ENCODE results near the gene MED12. TPM values are rescaled to one million over a fixed set of nuclear protein-coding genes. Genes with fewer than 3 reads are reported as not detected.

MED12 gene
- total and polyA plus RNA-seq, 2 of the 8 experiments (the other 6 are each of a cell fraction or from before 2014, with no cell fraction given): 19.4 to 48.9 TPM

GRCh38 chrX:71081330-71082123, 36.9 kb upstream of the MED12 start (continued):
- TF ChIP-seq, protein P1, sequence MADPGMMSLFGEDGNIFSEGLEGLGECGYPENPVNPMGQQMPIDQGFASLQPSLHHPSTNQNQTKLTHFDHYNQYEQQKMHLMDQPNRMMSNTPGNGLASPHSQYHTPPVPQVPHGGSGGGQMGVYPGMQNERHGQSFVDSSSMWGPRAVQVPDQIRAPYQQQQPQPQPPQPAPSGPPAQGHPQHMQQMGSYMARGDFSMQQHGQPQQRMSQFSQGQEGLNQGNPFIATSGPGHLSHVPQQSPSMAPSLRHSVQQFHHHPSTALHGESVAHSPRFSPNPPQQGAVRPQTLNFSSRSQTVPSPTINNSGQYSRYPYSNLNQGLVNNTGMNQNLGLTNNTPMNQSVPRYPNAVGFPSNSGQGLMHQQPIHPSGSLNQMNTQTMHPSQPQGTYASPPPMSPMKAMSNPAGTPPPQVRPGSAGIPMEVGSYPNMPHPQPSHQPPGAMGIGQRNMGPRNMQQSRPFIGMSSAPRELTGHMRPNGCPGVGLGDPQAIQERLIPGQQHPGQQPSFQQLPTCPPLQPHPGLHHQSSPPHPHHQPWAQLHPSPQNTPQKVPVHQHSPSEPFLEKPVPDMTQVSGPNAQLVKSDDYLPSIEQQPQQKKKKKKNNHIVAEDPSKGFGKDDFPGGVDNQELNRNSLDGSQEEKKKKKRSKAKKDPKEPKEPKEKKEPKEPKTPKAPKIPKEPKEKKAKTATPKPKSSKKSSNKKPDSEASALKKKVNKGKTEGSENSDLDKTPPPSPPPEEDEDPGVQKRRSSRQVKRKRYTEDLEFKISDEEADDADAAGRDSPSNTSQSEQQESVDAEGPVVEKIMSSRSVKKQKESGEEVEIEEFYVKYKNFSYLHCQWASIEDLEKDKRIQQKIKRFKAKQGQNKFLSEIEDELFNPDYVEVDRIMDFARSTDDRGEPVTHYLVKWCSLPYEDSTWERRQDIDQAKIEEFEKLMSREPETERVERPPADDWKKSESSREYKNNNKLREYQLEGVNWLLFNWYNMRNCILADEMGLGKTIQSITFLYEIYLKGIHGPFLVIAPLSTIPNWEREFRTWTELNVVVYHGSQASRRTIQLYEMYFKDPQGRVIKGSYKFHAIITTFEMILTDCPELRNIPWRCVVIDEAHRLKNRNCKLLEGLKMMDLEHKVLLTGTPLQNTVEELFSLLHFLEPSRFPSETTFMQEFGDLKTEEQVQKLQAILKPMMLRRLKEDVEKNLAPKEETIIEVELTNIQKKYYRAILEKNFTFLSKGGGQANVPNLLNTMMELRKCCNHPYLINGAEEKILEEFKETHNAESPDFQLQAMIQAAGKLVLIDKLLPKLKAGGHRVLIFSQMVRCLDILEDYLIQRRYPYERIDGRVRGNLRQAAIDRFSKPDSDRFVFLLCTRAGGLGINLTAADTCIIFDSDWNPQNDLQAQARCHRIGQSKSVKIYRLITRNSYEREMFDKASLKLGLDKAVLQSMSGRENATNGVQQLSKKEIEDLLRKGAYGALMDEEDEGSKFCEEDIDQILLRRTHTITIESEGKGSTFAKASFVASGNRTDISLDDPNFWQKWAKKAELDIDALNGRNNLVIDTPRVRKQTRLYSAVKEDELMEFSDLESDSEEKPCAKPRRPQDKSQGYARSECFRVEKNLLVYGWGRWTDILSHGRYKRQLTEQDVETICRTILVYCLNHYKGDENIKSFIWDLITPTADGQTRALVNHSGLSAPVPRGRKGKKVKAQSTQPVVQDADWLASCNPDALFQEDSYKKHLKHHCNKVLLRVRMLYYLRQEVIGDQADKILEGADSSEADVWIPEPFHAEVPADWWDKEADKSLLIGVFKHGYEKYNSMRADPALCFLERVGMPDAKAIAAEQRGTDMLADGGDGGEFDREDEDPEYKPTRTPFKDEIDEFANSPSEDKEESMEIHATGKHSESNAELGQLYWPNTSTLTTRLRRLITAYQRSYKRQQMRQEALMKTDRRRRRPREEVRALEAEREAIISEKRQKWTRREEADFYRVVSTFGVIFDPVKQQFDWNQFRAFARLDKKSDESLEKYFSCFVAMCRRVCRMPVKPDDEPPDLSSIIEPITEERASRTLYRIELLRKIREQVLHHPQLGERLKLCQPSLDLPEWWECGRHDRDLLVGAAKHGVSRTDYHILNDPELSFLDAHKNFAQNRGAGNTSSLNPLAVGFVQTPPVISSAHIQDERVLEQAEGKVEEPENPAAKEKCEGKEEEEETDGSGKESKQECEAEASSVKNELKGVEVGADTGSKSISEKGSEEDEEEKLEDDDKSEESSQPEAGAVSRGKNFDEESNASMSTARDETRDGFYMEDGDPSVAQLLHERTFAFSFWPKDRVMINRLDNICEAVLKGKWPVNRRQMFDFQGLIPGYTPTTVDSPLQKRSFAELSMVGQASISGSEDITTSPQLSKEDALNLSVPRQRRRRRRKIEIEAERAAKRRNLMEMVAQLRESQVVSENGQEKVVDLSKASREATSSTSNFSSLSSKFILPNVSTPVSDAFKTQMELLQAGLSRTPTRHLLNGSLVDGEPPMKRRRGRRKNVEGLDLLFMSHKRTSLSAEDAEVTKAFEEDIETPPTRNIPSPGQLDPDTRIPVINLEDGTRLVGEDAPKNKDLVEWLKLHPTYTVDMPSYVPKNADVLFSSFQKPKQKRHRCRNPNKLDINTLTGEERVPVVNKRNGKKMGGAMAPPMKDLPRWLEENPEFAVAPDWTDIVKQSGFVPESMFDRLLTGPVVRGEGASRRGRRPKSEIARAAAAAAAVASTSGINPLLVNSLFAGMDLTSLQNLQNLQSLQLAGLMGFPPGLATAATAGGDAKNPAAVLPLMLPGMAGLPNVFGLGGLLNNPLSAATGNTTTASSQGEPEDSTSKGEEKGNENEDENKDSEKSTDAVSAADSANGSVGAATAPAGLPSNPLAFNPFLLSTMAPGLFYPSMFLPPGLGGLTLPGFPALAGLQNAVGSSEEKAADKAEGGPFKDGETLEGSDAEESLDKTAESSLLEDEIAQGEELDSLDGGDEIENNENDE (IDR thresholded peaks at IDR 0.05; ENCODE audit: insufficient replicate concordance, low read length): no peak
- no peak for TF ChIP-seq HDAC2 (IDR thresholded peaks at IDR 0.05; ENCODE audit: borderline replicate concordance in 1 of 2, low read depth in 2 of 2, low read length in 2 of 2)
- TF ChIP-seq MAFK (IDR thresholded peaks at IDR 0.05; ENCODE audit: low read depth, low read length): no peak
- no peak for TF ChIP-seq POU5F1 (IDR thresholded peaks at IDR 0.05; ENCODE audit: low read depth, low read length)
- no peak for TF ChIP-seq KDM4A (IDR thresholded peaks at IDR 0.05; ENCODE audit: low read depth, low read length, severe bottlenecking)
- TF ChIP-seq CEBPB (IDR thresholded peaks at IDR 0.05; ENCODE audit: low read depth, low read length): no peak
- TF ChIP-seq BRCA1 (IDR thresholded peaks at IDR 0.05; ENCODE audit: low read depth, low read length): no peak
- TF ChIP-seq TBP (IDR thresholded peaks at IDR 0.05; ENCODE audit: low read depth, low read length): no peak
- TF ChIP-seq ASH2L (IDR thresholded peaks at IDR 0.05; ENCODE audit: low read length): no peak
- TF ChIP-seq NRF1 (IDR thresholded peaks at IDR 0.05; ENCODE audit: low read depth, low read length): no peak
- TF ChIP-seq CBX5 (IDR thresholded peaks at IDR 0.05; ENCODE audit: low read depth, low read length): no peak

Measured in H1 (cell line).